GM18951 (cell line): ENCODE data around the gene CCDC150.
"Not testable (repeated sequence)": the region's sequence is repeated elsewhere in the genome, so short reads cannot be mapped to it uniquely, and the experiment has no call there.

Source experiments
- POLR2A ChIP-seq: IDR thresholded peaks from 4 replicates; pipeline ENCODE4 v1.6.1; 2011; ENCODE audit warnings: mild to moderate bottlenecking; ENCODE audit not compliant: insufficient read length, insufficient read depth; ENCODE audit errors: extremely low read depth
- in situ Hi-C: fragments of 300-500 bp; cut with MboI; formaldehyde crosslinking; loops from one replicate; pipeline ENCODE4 v1.12.0; 2022; ENCODE audit warnings: low sequenced_read_pairs, mixed read lengths, inconsistent platforms; ENCODE audit not compliant: unreplicated experiment

Gene CCDC150

DNA sequence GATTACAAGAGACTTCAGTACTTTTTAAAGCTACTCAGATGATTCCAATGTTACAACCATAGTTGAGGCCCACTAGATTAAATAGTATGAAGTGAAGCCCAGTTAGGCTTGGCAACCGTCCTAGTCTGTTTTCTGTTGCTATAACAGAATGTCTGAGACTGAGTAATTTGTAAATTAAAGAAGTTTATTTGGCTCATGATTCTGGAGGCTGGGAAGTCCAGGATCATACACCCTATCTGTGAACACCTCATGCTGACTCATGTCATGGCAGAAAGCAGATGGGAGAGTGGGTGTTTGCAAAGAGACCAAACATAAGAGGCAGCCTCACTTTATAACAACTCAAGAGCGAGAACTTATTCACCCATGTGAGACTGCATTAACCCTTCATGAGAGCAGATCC, 63.1 kb downstream of the CCDC150 start:
- in situ Hi-C loops = no loop called here
- TF ChIP-seq POLR2A = no peak

- in situ Hi-C loops = no loop called here
- no peak for TF ChIP-seq POLR2A
Measured at GRCh38 chr2:196703695-196704094, 64.2 kb downstream of the CCDC150 start.

DNA sequence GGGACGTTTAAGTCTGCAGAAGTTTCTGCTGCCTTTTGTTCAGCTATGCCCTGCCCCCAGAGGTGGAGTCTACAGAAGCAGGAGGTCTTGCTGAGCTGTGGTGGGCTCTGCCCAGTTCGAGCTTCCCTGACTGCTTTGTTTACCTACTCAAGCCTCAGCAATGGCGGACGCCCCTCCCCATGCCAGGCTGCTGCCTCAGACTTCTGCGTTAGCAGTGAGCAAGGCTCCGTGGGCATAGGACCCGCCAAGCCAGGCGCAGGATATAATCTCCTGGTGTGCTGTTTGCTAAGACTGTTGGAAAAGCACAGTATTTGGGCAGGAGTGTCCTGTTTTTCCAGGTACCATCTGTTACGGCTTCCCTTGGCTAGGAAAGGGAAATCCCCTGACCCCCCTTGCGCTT, 70.5 kb downstream of the CCDC150 start:
- in situ Hi-C loops = not testable (repeated sequence)

DNA sequence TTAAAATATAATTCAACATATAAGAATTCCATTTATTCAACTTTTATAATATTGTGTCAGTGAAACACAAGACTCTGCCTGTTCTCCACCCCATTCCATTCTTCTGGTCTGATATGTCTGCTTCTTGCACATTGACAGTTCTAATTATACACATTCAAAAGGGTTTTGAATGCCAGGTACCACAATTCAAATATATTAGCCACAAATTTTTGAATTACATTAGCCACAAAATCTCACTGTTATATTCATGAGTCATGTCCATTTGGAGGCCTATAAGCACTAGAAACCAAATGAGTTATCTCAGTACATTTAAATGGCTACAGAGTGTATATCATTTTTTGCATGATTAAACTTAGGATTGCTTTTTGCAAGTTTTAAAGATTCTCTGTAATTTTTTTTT, 72.1 kb downstream of the CCDC150 start:
- no peak for TF ChIP-seq POLR2A
- in situ Hi-C loops = no loop called here

GRCh38 chr2:196712867-196713266, 73.4 kb downstream of the CCDC150 start:
- no peak for TF ChIP-seq POLR2A
- in situ Hi-C loops = no loop called here

DNA sequence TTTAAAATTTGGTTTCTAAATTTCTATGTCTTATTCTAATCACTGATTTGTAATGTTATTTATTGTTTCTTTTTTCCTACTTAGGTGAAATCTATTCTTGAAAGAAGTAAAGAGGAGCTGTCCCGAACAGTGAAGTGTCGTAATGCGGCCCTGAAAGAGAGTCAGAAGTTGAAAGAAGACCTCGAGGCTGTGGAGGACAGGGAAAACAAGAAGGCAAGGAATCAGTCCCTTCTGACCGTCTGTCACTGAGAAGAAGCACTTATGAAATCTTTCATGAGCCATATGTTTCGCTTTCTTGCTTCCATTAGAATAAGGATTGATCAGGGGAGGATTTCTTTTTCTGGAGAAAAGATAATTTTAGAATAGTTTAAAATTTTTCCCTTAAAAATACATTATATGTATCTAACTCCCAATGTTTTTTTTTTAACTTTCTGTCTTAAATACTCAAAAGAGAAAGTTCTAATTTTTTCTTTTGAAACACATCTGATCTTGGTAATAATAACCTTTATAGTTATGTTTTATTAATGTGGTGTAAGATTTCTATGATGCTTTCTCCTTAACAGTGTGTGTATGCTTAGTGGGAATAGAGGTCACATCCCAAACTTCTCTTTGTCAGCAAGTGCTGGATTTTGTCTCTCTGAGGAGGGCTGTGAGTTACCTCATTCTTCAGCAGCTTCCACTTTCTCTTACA, 79.0 kb downstream of the CCDC150 start:
- in situ Hi-C loops = no loop called here
- no peak for TF ChIP-seq POLR2A

- no peak for TF ChIP-seq POLR2A
- in situ Hi-C loops = no loop called here
Measured at GRCh38 chr2:196719110-196719872, 79.8 kb downstream of the CCDC150 start.

DNA sequence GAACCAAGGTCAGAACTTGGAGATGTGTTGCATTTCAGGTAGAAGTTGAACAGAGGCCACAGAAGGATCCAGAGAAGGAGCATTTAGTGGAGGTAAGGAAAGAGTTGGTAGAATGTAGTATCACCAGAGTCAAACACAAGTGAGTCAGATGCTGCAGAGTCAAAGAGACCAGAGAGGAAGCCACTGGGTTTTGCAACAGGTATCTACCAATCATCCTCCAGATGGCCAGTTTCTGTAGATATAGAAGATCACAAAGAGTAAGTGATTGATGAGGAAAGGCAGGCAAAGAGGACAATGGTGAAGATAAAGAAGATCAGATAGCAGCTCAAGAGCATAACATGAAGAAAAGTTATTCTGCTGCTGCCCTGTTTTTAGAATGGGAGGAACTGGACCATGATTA, 84.1 kb downstream of the CCDC150 start:
- in situ Hi-C loops = loop anchor here (10.0 kb wide), 1 partner anchor 619 kb away; no protein-coding TSS in a partner anchor
- TF ChIP-seq POLR2A = no peak

DNA sequence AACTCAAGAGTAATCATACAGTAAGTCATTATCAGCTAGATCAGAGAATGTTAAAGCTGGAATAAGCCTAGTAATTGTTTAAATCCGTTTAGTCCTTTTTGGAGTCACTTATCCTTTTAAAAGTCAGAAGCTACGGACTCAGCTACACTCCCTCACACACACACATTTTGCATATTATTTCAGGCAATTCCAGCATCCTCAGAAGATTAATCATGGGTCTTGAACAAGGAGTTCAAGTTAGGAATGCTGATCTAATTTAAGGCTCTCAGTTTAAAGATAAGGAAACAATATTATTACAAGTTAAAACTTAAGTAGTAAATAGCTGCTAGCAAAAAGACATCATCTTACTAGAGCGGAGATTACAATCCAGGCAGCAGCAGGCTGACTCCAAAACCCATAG, 85.7 kb downstream of the CCDC150 start:
- TF ChIP-seq POLR2A = no peak
- in situ Hi-C loops = loop anchor here (10.0 kb wide), 1 partner anchor 620 kb away; no protein-coding TSS in a partner anchor

DNA sequence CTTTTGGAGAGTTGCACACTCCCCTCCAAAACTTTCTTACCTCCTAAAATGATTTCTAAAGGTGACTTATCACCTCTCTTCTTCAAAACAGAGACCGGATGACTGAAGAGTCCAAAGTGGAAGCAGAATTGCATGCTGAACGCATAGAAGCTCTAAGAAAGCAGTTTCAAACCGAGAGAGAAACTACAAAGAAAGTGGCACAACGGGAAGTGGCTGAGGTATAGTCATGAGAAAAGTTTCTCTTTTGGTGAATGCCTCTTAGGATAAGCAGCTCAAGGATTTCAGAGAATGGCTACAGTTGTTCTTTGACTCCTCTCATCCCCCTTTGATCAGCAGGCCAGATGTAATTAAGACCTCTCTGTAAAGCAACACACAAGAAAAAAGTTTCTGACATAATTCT, 86.4 kb downstream of the CCDC150 start:
- in situ Hi-C loops = loop anchor here (10.0 kb wide), 1 partner anchor 621 kb away; no protein-coding TSS in a partner anchor
- no peak for TF ChIP-seq POLR2A

DNA sequence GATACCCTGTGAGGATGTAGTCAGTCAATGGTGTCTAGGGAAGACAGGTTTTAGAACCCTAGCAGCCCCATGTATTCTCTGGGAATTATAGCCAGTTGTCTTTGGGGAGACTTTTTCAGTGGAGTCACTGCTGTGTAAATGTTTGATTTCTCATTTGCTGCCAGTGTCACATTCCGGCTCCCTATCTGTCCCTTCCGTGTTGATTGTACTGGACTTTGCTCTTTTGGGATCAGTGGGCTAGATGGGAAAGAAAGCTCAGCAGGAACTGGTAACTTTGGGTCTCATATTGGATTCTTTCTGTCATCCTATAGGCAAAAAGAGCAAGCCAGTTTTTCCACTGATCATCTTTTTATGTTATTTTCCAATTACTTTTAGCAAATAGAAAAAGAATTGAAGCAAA, 89.9 kb downstream of the CCDC150 start:
- no peak for TF ChIP-seq POLR2A
- in situ Hi-C loops = loop anchor here (10.0 kb wide), 1 partner anchor 625 kb away; no protein-coding TSS in a partner anchor

GRCh38 chr2:196736646-196737045, 97.1 kb downstream of the CCDC150 start:
- in situ Hi-C loops = not testable (repeated sequence)

GRCh38 chr2:196737046-196737445, 97.5 kb downstream of the CCDC150 start:
- in situ Hi-C loops = no loop called here
- TF ChIP-seq POLR2A = no peak

DNA sequence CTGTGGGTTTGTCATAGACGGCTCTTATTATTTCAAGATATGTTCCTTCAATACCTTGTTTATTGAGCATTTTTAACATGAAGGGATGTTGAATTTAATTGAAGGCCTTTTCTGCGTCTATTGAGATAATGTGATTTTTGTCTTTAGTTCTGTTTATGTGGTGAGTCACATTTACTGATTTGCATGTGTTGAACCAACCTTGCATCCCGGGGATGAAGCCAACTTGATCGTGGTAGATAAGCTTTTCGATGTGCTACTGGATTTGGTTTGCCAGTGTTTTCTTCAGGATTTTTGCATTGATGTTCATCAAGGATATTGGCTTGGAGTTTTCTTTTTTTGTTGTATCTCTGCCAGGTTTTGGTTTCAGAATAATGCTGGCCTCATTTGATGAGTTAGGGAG, 99.5 kb downstream of the CCDC150 start:
- in situ Hi-C loops = no loop called here
- no peak for TF ChIP-seq POLR2A

- no peak for TF ChIP-seq POLR2A
- in situ Hi-C loops = no loop called here
Measured at GRCh38 chr2:196742216-196742615, 102.7 kb downstream of the CCDC150 start.
